ENCODE results near the gene CDKAL1.

The CDKAL1 gene

GRCh38 chr6:21208796-21209186, 674.5 kb downstream of the CDKAL1 start:
- no peaks in the 10 kb centered on the region for H3K4me1 ChIP-seq
- H3K9me3 ChIP-seq = no peaks in the 10 kb centered on the region
- no peak overlapping the region for H3K4me3 ChIP-seq
- no peaks in the 10 kb centered on the region for H3K27me3 ChIP-seq
- TF ChIP-seq, protein P1, sequence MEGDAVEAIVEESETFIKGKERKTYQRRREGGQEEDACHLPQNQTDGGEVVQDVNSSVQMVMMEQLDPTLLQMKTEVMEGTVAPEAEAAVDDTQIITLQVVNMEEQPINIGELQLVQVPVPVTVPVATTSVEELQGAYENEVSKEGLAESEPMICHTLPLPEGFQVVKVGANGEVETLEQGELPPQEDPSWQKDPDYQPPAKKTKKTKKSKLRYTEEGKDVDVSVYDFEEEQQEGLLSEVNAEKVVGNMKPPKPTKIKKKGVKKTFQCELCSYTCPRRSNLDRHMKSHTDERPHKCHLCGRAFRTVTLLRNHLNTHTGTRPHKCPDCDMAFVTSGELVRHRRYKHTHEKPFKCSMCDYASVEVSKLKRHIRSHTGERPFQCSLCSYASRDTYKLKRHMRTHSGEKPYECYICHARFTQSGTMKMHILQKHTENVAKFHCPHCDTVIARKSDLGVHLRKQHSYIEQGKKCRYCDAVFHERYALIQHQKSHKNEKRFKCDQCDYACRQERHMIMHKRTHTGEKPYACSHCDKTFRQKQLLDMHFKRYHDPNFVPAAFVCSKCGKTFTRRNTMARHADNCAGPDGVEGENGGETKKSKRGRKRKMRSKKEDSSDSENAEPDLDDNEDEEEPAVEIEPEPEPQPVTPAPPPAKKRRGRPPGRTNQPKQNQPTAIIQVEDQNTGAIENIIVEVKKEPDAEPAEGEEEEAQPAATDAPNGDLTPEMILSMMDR (IDR thresholded peaks at IDR 0.05) = no peak
- no peak for DNase-seq
- no peak overlapping the region for H3K27ac ChIP-seq
- H3K36me3 ChIP-seq = peaks cover 6 to 18% (median 15%) of the 10 kb centered on the region in 3 donors
- intact Hi-C loops (cut with DNase I; ENCODE audit: low total_unique reads) = no loop called here

- Histone ChIP-seq H3K27me3 (no peaks in the 10 kb centered on the region), H3K27ac (no peak overlapping the region), H3K36me3 (peaks cover 6 to 19% (median 18%) of the 10 kb centered on the region in 3 donors), H3K4me3 (no peak overlapping the region), H3K4me1 (no peaks in the 10 kb centered on the region), H3K9me3 (no peaks in the 10 kb centered on the region)
- no peak for DNase-seq
- TF ChIP-seq, protein P1 (IDR thresholded peaks at IDR 0.05) = no peak
- intact Hi-C loops (cut with DNase I; ENCODE audit: low total_unique reads) = no loop called here
These were observed 679.2 kb downstream of the CDKAL1 start for GRCh38 chr6:21213492-21213891.

- DNase-seq = no peak
- Histone ChIP-seq H3K27me3 (no peaks in the 10 kb centered on the region), H3K9me3 (no peaks in the 10 kb centered on the region), H3K27ac (no peak overlapping the region), H3K36me3 (peaks cover 3 to 16% (median 15%) of the 10 kb centered on the region in 3 donors), H3K4me1 (no peaks in the 10 kb centered on the region), H3K4me3 (no peak overlapping the region)
- intact Hi-C loops (cut with DNase I; ENCODE audit: low total_unique reads) = no loop called here
- TF ChIP-seq, protein P1 (IDR thresholded peaks at IDR 0.05) = no peak
These were observed 680.6 kb downstream of the CDKAL1 start for GRCh38 chr6:21214738-21215448.

DNA sequence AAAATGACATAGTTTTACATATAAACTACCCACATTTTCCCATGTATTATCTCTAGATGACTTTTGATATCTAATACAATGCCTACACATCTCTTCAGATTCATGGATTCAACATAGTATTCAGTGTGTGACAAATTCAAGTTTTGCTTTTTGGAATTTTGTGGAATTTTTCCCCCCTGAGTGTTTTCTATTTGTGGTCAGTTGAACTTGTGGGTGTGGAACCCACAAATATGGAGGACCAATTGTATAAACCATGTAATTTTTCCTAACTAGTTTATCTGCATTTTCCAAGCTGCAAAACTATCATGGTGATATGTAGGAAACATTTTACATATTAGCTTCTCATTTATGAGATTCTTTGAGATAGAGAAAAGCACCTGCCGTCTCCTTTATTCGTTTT, 685.0 kb downstream of the CDKAL1 start:
- Histone ChIP-seq H3K27me3 (no peaks in the 10 kb centered on the region), H3K9me3 (no peaks in the 10 kb centered on the region), H3K4me1 (no peaks in the 10 kb centered on the region), H3K4me3 (no peak overlapping the region), H3K27ac (no peak overlapping the region), H3K36me3 (peaks cover 5 to 7% (median 5%) of the 10 kb centered on the region in 3 donors)
- no peak for DNase-seq
- TF ChIP-seq, protein P1 (IDR thresholded peaks at IDR 0.05) = no peak
- intact Hi-C loops (cut with DNase I; ENCODE audit: low total_unique reads) = no loop called here

DNA sequence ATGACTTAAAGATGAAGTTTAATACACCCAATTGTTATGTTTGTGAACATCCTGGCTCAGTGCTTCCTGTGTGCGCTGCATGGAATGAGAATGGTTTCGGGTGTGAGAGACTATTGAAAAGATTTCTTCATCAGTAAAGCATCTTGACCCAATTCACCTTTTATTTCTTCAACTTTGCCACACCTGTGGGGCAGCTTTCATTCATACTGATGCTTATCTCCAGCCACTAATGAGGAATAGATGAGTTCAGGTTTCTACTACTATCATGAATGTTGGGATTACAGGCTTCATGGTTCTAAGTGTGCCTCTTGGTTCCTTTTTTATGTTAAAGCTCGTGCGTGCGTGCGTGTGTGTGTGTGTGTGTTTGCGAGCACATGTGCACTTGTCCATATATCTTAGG, 685.6 kb downstream of the CDKAL1 start:
- Histone ChIP-seq H3K27me3 (no peaks in the 10 kb centered on the region), H3K27ac (no peak overlapping the region), H3K9me3 (no peaks in the 10 kb centered on the region), H3K4me1 (no peaks in the 10 kb centered on the region), H3K36me3 (peaks cover 5 to 7% (median 5%) of the 10 kb centered on the region in 3 donors), H3K4me3 (no peak overlapping the region)
- intact Hi-C loops (cut with DNase I; ENCODE audit: low total_unique reads) = no loop called here
- TF ChIP-seq, protein P1 (IDR thresholded peaks at IDR 0.05) = no peak
- no peak for DNase-seq

Data from tibial artery (tissue), 4 donors.